Activated naive CD8-positive, alpha-beta T cell treated with anti-CD3 and anti-CD28 coated beads, Interleukin-2, amount 10 ng/mL, durations not matched to agents 7 days and 5 days (primary cell): Measurements from ENCODE around the gene APOA4. TPM values are rescaled to one million over a fixed set of nuclear protein-coding genes. Genes with fewer than 3 reads are reported as not detected.

Experiments used
- ATAC-seq: fragments of 150-1000 bp; cut with Tn5 transposase; one replicate; pipeline ENCODE4 v1.10.0; 2021; ENCODE audit warnings: low read depth, moderate library complexity
- POLR2A ChIA-PET: fragments of 350-600 bp; sonication (Branson Sonifier 250); formaldehyde crosslinking; loops from one replicate; lab custom pipeline; 2021; ENCODE audit warnings: antibody characterized with exemption; lab: Charles Lee
- DNase-seq: peaks from one replicate; pipeline ENCODE4 v3.0.0; 2021
- H3K27ac Mint-ChIP-seq: one replicate; pipeline ENCODE4 v1.8.0; 2022; ENCODE audit warnings: mild to moderate bottlenecking, mixed read lengths
- H3K27me3 Mint-ChIP-seq: one replicate; pipeline ENCODE4 v1.8.0; 2022; ENCODE audit warnings: mild to moderate bottlenecking, moderate library complexity, mixed read lengths
- H3K36me3 Mint-ChIP-seq: one replicate; pipeline ENCODE4 v1.8.0; 2021; ENCODE audit warnings: mild to moderate bottlenecking, mixed read lengths
- H3K4me1 Mint-ChIP-seq: one replicate; pipeline ENCODE4 v1.8.0; 2021; ENCODE audit warnings: mixed read lengths
- H3K4me3 Mint-ChIP-seq: one replicate; pipeline ENCODE4 v1.8.0; 2022; ENCODE audit warnings: mild to moderate bottlenecking, moderate library complexity, mixed read lengths
- H3K9me3 Mint-ChIP-seq: one replicate; pipeline ENCODE4 v1.8.0; 2021; ENCODE audit warnings: mixed read lengths
- total RNA-seq, 2 experiments: library from RNA; stranded (reverse); gene quantifications; one replicate each; pipeline ENCODE4 v1.2.3, GENCODE V29; 2021

Gene APOA4
- total RNA-seq, 2 experiments from 2014 or later: not detected

DNA sequence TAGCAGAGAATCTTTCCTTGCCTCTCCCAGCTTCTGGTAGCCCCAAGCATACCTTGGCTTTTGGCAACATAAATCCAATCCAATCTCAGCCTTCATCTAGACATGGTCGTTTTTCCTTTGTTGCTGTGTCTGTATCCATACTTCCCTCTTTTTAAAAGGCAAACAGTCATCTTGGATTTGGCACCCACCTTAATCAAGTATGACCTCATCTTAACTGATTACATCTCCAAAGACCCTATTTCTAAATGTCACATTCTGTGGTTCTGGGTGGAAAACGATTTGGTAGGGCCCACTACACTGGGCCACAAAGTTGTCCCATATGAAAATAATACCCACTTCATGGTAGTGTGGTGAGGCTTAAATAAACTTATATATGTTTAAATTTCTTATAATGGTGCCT is 51.2 kb downstream of the APOA4 start:
- peaks cover 33% of the 10 kb centered on the region for H3K4me1 Mint-ChIP-seq
- POLR2A ChIA-PET: interaction anchor here (0.8 to 5.0 kb wide), 5 partner anchors 15 to 459 kb away, joined by 3 to 26 read pairs (median 11); partner anchors contain the start of genes PAFAH1B2 and ZPR1
- peak overlapping the region; percentile 95 for H3K27ac Mint-ChIP-seq
- ATAC-seq (no peak), DNase-seq (no peak)
- H3K36me3 Mint-ChIP-seq: peaks cover 18% of the 10 kb centered on the region
- H3K9me3 Mint-ChIP-seq: no peaks in the 10 kb centered on the region
- peak overlapping the region; percentile 96 for H3K4me3 Mint-ChIP-seq
- H3K27me3 Mint-ChIP-seq: no peaks in the 10 kb centered on the region

Other genes with a start within 250 kb of the APOA4 start
- 10 to 100 TPM; 32.1 to 33.0 TPM for gene BUD13, start 50.3 kb downstream of the APOA4 start, total RNA-seq
- 10 to 100 TPM; 53.6 to 57.3 TPM for gene ZPR1, start 35.3 kb downstream of the APOA4 start, total RNA-seq
- gene APOA5, start 31.4 kb downstream of the APOA4 start, total RNA-seq: not detected
- gene APOC3, start 6.6 kb upstream of the APOA4 start, total RNA-seq: not detected
- under 1 TPM; 0.44 to 0.45 TPM for gene APOA1, start 14.3 kb upstream of the APOA4 start, total RNA-seq